K562 (cell line): ENCODE data around the gene INVS. TPM values are rescaled to one million over a fixed set of nuclear protein-coding genes. Genes with fewer than 3 reads are reported as not detected.

ENCODE experiments used
- ATAC-seq: fragments of 200-7000 bp; cut with Tn5 transposase; 3 replicates; pipeline ENCODE4 v1.9.1; 2020; ENCODE audit warnings: moderate library complexity
- BruUV-seq: library from RNA; stranded (reverse); fragments of 400-500 nt; replicated peaks from 2 replicates; lab custom pipeline; 2021; lab: Mats Ljungman, UMichigan
- CTCF ChIA-PET: fragments of 300-600 bp; formaldehyde crosslinking; extraction: SDS; loops from one replicate; lab custom pipeline; 2021; ENCODE audit warnings: low intra/inter-chr PET ratio; lab: Yijun Ruan, JAX
- POLR2A ChIA-PET: fragments of 300-600, 350-650 bp; sonication (Branson Sonifier 250); formaldehyde crosslinking; extraction: SDS; loops from one replicate; lab custom pipeline; 2021; ENCODE audit warnings: antibody characterized with exemption, inconsistent platforms; lab: Yijun Ruan, JAX
- DNase-seq, 4 experiments: peaks; one replicate each; pipeline versions ENCODE4 v3.0.0 to v3.0.0-alpha.2; 2011 to 2018; ENCODE audit warnings: low spot score in 3 of 4, mixed read lengths in 3 of 4; ENCODE audit errors: extremely low read depth in 1 of 4
- FAIRE-seq: peaks from 2 replicates; lab custom pipeline; 2011; peaks lifted over from hg19 to GRCh38; lab: Jason Lieb, UNC
- H2AFZ ChIP-seq: 2 replicates; pipeline ENCODE4 v1.6.0; 2011; ENCODE audit warnings: low read depth, low read length, control low read depth, inconsistent platforms
- H3K27ac ChIP-seq: fragments of 200-600 bp; 3 replicates; pipeline ENCODE4 v1.8.0; 2011; ENCODE audit warnings: low read depth, mild to moderate bottlenecking, control low read depth, inconsistent platforms, low read length, moderate library complexity, mixed read lengths; ENCODE audit errors: extremely low read depth
- H3K27me3 ChIP-seq, 2 experiments: fragments of 300-600 bp in 1 of 2; 2 replicates in 1 of 2; 3 replicates in 1 of 2; pipeline versions ENCODE4 v1.6.0 to v1.8.0; 2011; ENCODE audit warnings: inconsistent platforms in 2 of 2, low read length in 2 of 2, mild to moderate bottlenecking in 1 of 2, mixed read lengths in 1 of 2, moderate library complexity in 1 of 2; ENCODE audit not compliant: control insufficient read depth in 2 of 2, insufficient read depth in 2 of 2
- H3K36me3 ChIP-seq: fragments of 300-600 bp; 3 replicates; pipeline ENCODE4 v1.8.0; 2011; ENCODE audit warnings: mild to moderate bottlenecking, low read length, inconsistent platforms; ENCODE audit not compliant: control insufficient read depth, insufficient read depth
- H3K4me1 ChIP-seq, 2 experiments: fragments of 200-600 bp in 1 of 2; replicated peaks in 1 of 2; 2 replicates in 1 of 2; 3 replicates in 1 of 2; pipeline versions ENCODE4 v1.5.1 to v1.8.0; 2011; ENCODE audit warnings: inconsistent platforms in 2 of 2, low read length in 2 of 2, mild to moderate bottlenecking in 1 of 2, mixed read lengths in 1 of 2, moderate library complexity in 1 of 2; ENCODE audit not compliant: control insufficient read depth in 2 of 2, insufficient read depth in 2 of 2
- H3K4me2 ChIP-seq: 2 replicates; pipeline ENCODE4 v1.6.1; 2011; ENCODE audit warnings: low read length, control low read depth, inconsistent platforms, mixed read lengths; ENCODE audit not compliant: insufficient read depth
- H3K4me3 ChIP-seq: fragments of 200-600 bp; sonication (generic), shearing (Covaris generic); 2 replicates; pipeline ENCODE4 v1.5.1; 2016; ENCODE audit warnings: control low read depth, inconsistent platforms
- H3K79me2 ChIP-seq: fragments of 200-600 bp; 3 replicates; pipeline ENCODE4 v1.8.0; 2011; ENCODE audit warnings: low read length, inconsistent platforms; ENCODE audit not compliant: control insufficient read depth, insufficient read depth
- H3K9ac ChIP-seq, 2 experiments: 2 replicates each; pipeline versions ENCODE4 v1.6.0 to v1.6.1; 2011; ENCODE audit warnings: low read depth in 2 of 2, low read length in 2 of 2, control low read depth in 1 of 2, inconsistent platforms in 1 of 2, mild to moderate bottlenecking in 1 of 2, mixed read lengths in 1 of 2; ENCODE audit not compliant: insufficient read depth in 1 of 2
- H3K9me1 ChIP-seq: one replicate; pipeline ENCODE4 v1.6.0; 2011; ENCODE audit warnings: inconsistent platforms, mild to moderate bottlenecking, low read length, moderate library complexity; ENCODE audit not compliant: control insufficient read depth, insufficient read depth
- H3K9me3 ChIP-seq: replicated peaks from 2 replicates; pipeline ENCODE4 v1.5.1; 2011; ENCODE audit warnings: low read depth, low read length, inconsistent platforms; ENCODE audit not compliant: control insufficient read depth, insufficient read depth
- H4K20me1 ChIP-seq: replicated peaks from 2 replicates; pipeline ENCODE4 v1.6.1; 2011; ENCODE audit warnings: low read length, inconsistent platforms, mixed read lengths; ENCODE audit not compliant: control insufficient read depth, insufficient read depth
- DIDO1 ChIP-seq: fragments of 450-650 bp; IDR thresholded peaks from 2 replicates; pipeline ENCODE4 v1.6.1; 2016; ENCODE audit warnings: low read depth, missing biosample characterization, missing genetic modification characterization
- EP300 ChIP-seq: IDR thresholded peaks from 2 replicates; pipeline ENCODE4 v1.6.1; 2012; ENCODE audit warnings: low read length, improper control_type of control experiment
- EWSR1 ChIP-seq: fragments of 450-650 bp; IDR thresholded peaks from 2 replicates; pipeline ENCODE4 v1.6.1; 2018; ENCODE audit warnings: borderline replicate concordance, mild to moderate bottlenecking, low read depth, moderate library complexity; ENCODE audit not compliant: partially characterized antibody
- FOSL1 ChIP-seq: fragments of 200-800 bp; sonication (Bioruptor generic); conservative IDR thresholded peaks from 2 replicates; pipeline ENCODE4 v1.6.1; 2016; ENCODE audit warnings: missing genetic modification characterization, missing compliant biosample characterization
- JUN ChIP-seq, 2 experiments: sonication (generic) in 1 of 2; formaldehyde crosslinking in 1 of 2; IDR thresholded peaks; 2 replicates each; pipeline versions ENCODE4 v1.6.1 to v1.8.0; 2012 to 2022; ENCODE audit warnings: borderline replicate concordance in 2 of 2, mild to moderate bottlenecking in 2 of 2, improper control_type of control experiment in 1 of 2, low read depth in 1 of 2, low read length in 1 of 2, missing genetic modification reagents in 1 of 2
- PHB2 ChIP-seq: fragments of 450-650 bp; IDR thresholded peaks from 2 replicates; pipeline ENCODE4 v1.6.1; 2017; ENCODE audit warnings: low read depth
- SMARCA4 ChIP-seq: fragments of 450-650 bp; IDR thresholded peaks from 2 replicates; pipeline ENCODE4 v1.6.1; 2016
- SRF ChIP-seq, 2 experiments: fragments of 250-450, 450-650 bp in 1 of 2; sonication (Bioruptor Pico) in 1 of 2; sonication (generic) in 1 of 2; formaldehyde crosslinking; IDR thresholded peaks; 2 replicates each; pipeline versions ENCODE4 v1.5.0 to v1.5.1; 2020 to 2022; ENCODE audit warnings: mild to moderate bottlenecking in 1 of 2, missing genetic modification reagents in 1 of 2
- ZBTB17 ChIP-seq: fragments of 450-650 bp; formaldehyde crosslinking; IDR thresholded peaks from 2 replicates; pipeline ENCODE4 v1.4.0; 2020; ENCODE audit warnings: mild to moderate bottlenecking
- ZNF668 ChIP-seq: fragments of 250-450 bp; sonication (Bioruptor Pico); IDR thresholded peaks from 2 replicates; pipeline ENCODE4 v1.8.0; 2022; ENCODE audit warnings: mild to moderate bottlenecking, inconsistent platforms
- whole genome bisulfite sequencing: fragments of 100-300 bp; shearing (Covaris generic); methylation state at CpG from one replicate; pipeline ENCODE4 v1.1.6; 2016; ENCODE audit warnings: low coverage, mixed read lengths; ENCODE audit not compliant: insufficient coverage; ENCODE audit errors: missing lambda C conversion rate; 5-methylcytosine and 5-hydroxymethylcytosine counted together
- in situ Hi-C: fragments of 300-500 bp; cut with MboI; formaldehyde crosslinking; loops from 4 replicates; pipeline ENCODE4 v1.15.0; 2018; ENCODE audit warnings: inconsistent platforms, mixed read lengths
- intact Hi-C: fragments of 100-400 bp; cut with micrococcal nuclease; formaldehyde crosslinking; loops from 2 replicates; pipeline ENCODE4 v1.14.2; 2022
- polyA plus RNA-seq, 8 experiments: library from polyadenylated mRNA; depleted of rRNA in 4 of 8; stranded (reverse) in 5 of 8; unstranded in 3 of 8; fragments of >200 nt; fragmentation: Nextera tagmentation in 2 of 8; fragmentation: Illumina TruSeq in 1 of 8; extraction: Ambion mirVana in 2 of 8; extraction: Trizol in 1 of 8; gene quantifications; 2 replicates each; pipeline versions ENCODE4 v1.2.1 to v1.2.3, GENCODE V29; 2011 to 2014; ENCODE audit warnings: inconsistent platforms in 1 of 8, missing spikeins in 1 of 8
- total RNA-seq, 7 experiments: library from RNA; depleted of rRNA in 6 of 7; stranded (reverse); fragments of >200 nt in 6 of 7; fragmentation: Illumina TruSeq in 2 of 7; extraction: Trizol in 2 of 7; gene quantifications; 2 replicates each; pipeline versions ENCODE4 v1.2.1 to v1.2.3, GENCODE V29; 2011 to 2021; ENCODE audit warnings: low replicate concordance in 1 of 7
- TF ChIP-seq, protein P1 (sequence below), 2 experiments: fragments of 450-650 bp in 1 of 2; sonication (generic) in 1 of 2; formaldehyde crosslinking in 1 of 2; IDR thresholded peaks in 1 of 2; conservative IDR thresholded peaks in 1 of 2; 2 replicates each; pipeline versions ENCODE4 v1.6.1 to v1.8.1; 2016 to 2023; ENCODE audit warnings: mild to moderate bottlenecking in 2 of 2, moderate library complexity in 2 of 2, inconsistent platforms in 1 of 2, missing genetic modification reagents in 1 of 2
- TF ChIP-seq, protein P2 (sequence below): fragments of 250-450 bp; sonication (Bioruptor Pico); IDR thresholded peaks from 2 replicates; pipeline ENCODE4 v1.8.0; 2022; ENCODE audit warnings: moderate library complexity, mild to moderate bottlenecking, inconsistent platforms
- TF ChIP-seq, protein P3 (sequence below), 2 experiments: fragments of 450-650 bp in 1 of 2; sonication (generic) in 1 of 2; formaldehyde crosslinking; conservative IDR thresholded peaks; 2 replicates each; pipeline versions ENCODE4 v1.4.0 to v1.8.1; 2020 to 2022; ENCODE audit warnings: mild to moderate bottlenecking in 1 of 2, missing genetic modification reagents in 1 of 2
- TF ChIP-seq, protein P4 (sequence below): sonication (generic); IDR thresholded peaks from 2 replicates; pipeline ENCODE4 v1.6.1; 2016

The INVS gene
- total and polyA plus RNA-seq, 9 of the 15 experiments (the other 6 are each of a cell fraction or from before 2014, with no cell fraction given): 0.77 to 18.5 (median 10.0) TPM

DNA sequence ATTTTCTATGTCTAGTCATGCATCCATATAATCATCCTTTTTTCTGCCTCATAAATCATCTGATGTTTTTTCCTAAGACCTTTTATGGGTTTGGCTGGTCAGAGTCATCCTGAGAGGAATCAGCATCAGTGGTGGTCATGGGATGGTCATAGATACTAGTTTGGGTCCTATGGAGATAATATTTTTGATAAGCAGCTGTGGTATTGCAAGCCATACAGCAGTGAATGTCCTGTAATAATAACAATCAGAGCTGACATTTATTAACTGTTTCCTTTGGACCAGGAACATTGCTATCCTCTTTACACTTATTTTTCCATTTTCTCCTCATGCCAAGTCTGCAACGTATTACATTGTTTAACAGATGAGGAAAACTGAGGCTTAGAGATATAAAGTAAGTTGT, 170.6 kb downstream of the INVS start (continued):
- TF ChIP-seq EWSR1: no peak
- TF ChIP-seq EP300: no peak

DNA sequence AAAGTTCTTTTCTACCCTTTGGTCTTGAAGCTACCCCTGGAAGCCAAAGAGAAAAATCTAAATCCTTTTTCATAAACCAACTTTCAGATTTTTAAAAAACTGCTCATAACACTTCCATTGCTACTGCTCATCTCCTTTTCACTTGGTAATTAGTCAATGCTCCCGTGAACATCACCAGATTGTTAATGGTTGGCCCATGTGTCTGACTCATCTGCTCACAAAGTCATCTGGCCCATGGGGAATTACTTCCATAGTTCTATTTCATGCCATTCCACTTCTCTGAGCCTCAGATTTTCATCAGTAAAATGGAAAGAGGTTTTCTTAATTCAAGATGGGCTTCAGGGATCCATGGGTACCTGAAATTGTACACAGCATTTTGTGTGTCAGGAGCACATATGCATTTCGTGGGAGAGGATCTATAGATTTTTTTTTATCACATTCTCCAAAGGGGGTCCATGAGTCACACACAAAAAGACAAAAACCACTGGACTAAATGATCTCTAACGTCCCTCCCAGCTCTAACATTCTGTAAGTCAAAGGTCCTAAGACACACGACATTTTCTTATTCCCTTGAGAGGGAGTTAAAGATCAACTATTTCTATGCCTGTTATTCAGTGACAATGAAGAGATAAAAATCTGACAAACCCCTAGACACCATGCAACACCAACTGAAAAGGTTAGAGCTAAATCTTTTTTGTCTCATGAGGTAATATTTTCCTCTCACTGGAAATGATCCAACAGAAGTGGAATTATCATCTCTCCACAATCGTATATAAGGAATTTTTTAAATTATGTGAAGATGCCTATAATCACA, 178.3 kb downstream of the INVS start:
- no peak for ATAC-seq
- no peak overlapping the region for H2AFZ ChIP-seq
- peaks cover 0 to 23% of the 10 kb centered on the region in 2 experiments; a peak in 4 of 5 replicates for H3K4me1 ChIP-seq
- H3K9me1 ChIP-seq: no peaks in the 10 kb centered on the region
- ChIA-PET CTCF (interaction anchor here (0.6 kb wide), 1 partner anchor 459 kb away, joined by 4 read pairs; no protein-coding TSS in a partner anchor), POLR2A (no interaction called here)
- peak in 1 of 4 experiments; percentile 13 for DNase-seq
- WGBS: 10% methylated on average over 5 of the region's 5 CpGs
- BruUV-seq: no TSS peak
- no peaks in the 10 kb centered on the region for H4K20me1 ChIP-seq
- H3K4me3 ChIP-seq: no peak overlapping the region
- FAIRE-seq: peak; percentile 44
- H3K27me3 ChIP-seq: no peaks in the 10 kb centered on the region
- H3K36me3 ChIP-seq: peaks cover 5% of the 10 kb centered on the region; the same call in 2 of the 3 replicates
- no peaks in the 10 kb centered on the region for H3K79me2 ChIP-seq
- no peak overlapping the region for H3K9ac ChIP-seq
- H3K4me2 ChIP-seq: no peak overlapping the region
- in situ Hi-C loops: no loop called here
- no peak overlapping the region; the same call in 2 of the 3 replicates for H3K27ac ChIP-seq
- H3K9me3 ChIP-seq: no peaks in the 10 kb centered on the region
- intact Hi-C loops: loop anchor here (10.0 kb wide), 1 partner anchor 63 kb away; no protein-coding TSS in a partner anchor
- TF ChIP-seq FOSL1 (peak; percentile 68), SRF (CRISPR knock-in tag; IDR thresholded peaks at IDR 0.05) (no peak), ZNF668 (no peak), SMARCA4 (0 out of 2 replicates have a peak, but pooled peaks have one; percentile 14), DIDO1 (tag) (no peak), JUN (IDR thresholded peaks at IDR 0.05; ENCODE audit: borderline replicate concordance, low read depth, low read length) (no peak), JUN (CRISPR knock-in tag; IDR thresholded peaks at IDR 0.05; ENCODE audit: borderline replicate concordance) (no peak), PHB2 (no peak), ZBTB17 (CRISPR knock-in tag) (no peak)
- TF ChIP-seq, protein P1, sequence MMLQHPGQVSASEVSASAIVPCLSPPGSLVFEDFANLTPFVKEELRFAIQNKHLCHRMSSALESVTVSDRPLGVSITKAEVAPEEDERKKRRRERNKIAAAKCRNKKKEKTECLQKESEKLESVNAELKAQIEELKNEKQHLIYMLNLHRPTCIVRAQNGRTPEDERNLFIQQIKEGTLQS (IDR thresholded peaks at IDR 0.05): peak; percentile 41
- TF ChIP-seq, protein P1 (CRISPR knock-in tag; conservative IDR thresholded peaks at IDR 0.05): no peak
- TF ChIP-seq, protein P2, sequence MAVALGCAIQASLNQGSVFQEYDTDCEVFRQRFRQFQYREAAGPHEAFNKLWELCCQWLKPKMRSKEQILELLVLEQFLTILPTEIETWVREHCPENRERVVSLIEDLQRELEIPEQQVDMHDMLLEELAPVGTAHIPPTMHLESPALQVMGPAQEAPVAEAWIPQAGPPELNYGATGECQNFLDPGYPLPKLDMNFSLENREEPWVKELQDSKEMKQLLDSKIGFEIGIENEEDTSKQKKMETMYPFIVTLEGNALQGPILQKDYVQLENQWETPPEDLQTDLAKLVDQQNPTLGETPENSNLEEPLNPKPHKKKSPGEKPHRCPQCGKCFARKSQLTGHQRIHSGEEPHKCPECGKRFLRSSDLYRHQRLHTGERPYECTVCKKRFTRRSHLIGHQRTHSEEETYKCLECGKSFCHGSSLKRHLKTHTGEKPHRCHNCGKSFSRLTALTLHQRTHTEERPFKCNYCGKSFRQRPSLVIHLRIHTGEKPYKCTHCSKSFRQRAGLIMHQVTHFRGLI: no peak
- TF ChIP-seq, protein P3, sequence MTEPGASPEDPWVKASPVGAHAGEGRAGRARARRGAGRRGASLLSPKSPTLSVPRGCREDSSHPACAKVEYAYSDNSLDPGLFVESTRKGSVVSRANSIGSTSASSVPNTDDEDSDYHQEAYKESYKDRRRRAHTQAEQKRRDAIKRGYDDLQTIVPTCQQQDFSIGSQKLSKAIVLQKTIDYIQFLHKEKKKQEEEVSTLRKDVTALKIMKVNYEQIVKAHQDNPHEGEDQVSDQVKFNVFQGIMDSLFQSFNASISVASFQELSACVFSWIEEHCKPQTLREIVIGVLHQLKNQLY (CRISPR knock-in tag; conservative IDR thresholded peaks at IDR 0.05): no peak
- TF ChIP-seq, protein P4, sequence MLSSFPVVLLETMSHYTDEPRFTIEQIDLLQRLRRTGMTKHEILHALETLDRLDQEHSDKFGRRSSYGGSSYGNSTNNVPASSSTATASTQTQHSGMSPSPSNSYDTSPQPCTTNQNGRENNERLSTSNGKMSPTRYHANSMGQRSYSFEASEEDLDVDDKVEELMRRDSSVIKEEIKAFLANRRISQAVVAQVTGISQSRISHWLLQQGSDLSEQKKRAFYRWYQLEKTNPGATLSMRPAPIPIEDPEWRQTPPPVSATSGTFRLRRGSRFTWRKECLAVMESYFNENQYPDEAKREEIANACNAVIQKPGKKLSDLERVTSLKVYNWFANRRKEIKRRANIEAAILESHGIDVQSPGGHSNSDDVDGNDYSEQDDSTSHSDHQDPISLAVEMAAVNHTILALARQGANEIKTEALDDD: no peak
